Measurements from ENCODE around the gene BNIPL. TPM values are rescaled to one million over a fixed set of nuclear protein-coding genes. Genes with fewer than 3 reads are reported as not detected.

BNIPL gene
- total and polyA plus RNA-seq, 2 of the 13 experiments (the other 11 are each of a cell fraction or from before 2014, with no cell fraction given), result 0.40 to 1.1 TPM

GRCh38 chr1:151008244-151009205 is 27.9 kb upstream of the BNIPL start, which contains the start of gene PRUNE1 (continued):
- TF ChIP-seq ZSCAN25 (CRISPR knock-in tag; IDR thresholded peaks at IDR 0.05), result peak; percentile 48; the same call in 1 of the 2 replicates
- no peak for TF ChIP-seq ZNF616 (CRISPR knock-in tag; IDR thresholded peaks at IDR 0.05; ENCODE audit: low read depth)
- no peak for TF ChIP-seq ZNF512 (CRISPR knock-in tag; IDR thresholded peaks at IDR 0.05)
- TF ChIP-seq, protein P1, sequence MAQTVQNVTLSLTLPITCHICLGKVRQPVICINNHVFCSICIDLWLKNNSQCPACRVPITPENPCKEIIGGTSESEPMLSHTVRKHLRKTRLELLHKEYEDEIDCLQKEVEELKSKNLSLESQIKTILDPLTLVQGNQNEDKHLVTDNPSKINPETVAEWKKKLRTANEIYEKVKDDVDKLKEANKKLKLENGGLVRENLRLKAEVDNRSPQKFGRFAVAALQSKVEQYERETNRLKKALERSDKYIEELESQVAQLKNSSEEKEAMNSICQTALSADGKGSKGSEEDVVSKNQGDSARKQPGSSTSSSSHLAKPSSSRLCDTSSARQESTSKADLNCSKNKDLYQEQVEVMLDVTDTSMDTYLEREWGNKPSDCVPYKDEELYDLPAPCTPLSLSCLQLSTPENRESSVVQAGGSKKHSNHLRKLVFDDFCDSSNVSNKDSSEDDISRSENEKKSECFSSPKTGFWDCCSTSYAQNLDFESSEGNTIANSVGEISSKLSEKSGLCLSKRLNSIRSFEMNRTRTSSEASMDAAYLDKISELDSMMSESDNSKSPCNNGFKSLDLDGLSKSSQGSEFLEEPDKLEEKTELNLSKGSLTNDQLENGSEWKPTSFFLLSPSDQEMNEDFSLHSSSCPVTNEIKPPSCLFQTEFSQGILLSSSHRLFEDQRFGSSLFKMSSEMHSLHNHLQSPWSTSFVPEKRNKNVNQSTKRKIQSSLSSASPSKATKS (CRISPR knock-in tag; IDR thresholded peaks at IDR 0.05), result no peak
- no peak for TF ChIP-seq ZNF552 (CRISPR knock-in tag; IDR thresholded peaks at IDR 0.05; ENCODE audit: borderline replicate concordance)
- TF ChIP-seq ZNF782 (CRISPR knock-in tag; IDR thresholded peaks at IDR 0.05; ENCODE audit: borderline replicate concordance), result peak; percentile 53; the same call in 1 of the 2 replicates
- no peak for TF ChIP-seq MAFG (CRISPR knock-in tag; IDR thresholded peaks at IDR 0.05)
- TF ChIP-seq TSC22D2 (CRISPR knock-in tag; IDR thresholded peaks at IDR 0.05; ENCODE audit: borderline replicate concordance), result no peak
- TF ChIP-seq ZNF18 (CRISPR knock-in tag; IDR thresholded peaks at IDR 0.05; ENCODE audit: insufficient replicate concordance), result peak; percentile 79
- peak; percentile 15; the same call in 1 of the 2 replicates for TF ChIP-seq ZNF768 (CRISPR knock-in tag; IDR thresholded peaks at IDR 0.05)
- no peak; the same call in 1 of the 2 replicates for TF ChIP-seq XBP1 (CRISPR knock-in tag; IDR thresholded peaks at IDR 0.05)
- TF ChIP-seq CREM (IDR thresholded peaks at IDR 0.05), result peak; percentile 71
- no peak for TF ChIP-seq CREM (CRISPR knock-in tag; IDR thresholded peaks at IDR 0.05)
- TF ChIP-seq IKZF5 (CRISPR knock-in tag; IDR thresholded peaks at IDR 0.05), result peak; percentile 55
- TF ChIP-seq TP53 (CRISPR knock-in tag; conservative IDR thresholded peaks at IDR 0.05), result peak; percentile 67; the same call in 1 of the 2 replicates
- TF ChIP-seq ZBTB39 (CRISPR knock-in tag; IDR thresholded peaks at IDR 0.05), result 0 out of 2 replicates have a peak, but pooled peaks have one; percentile 68
- peak; percentile 70; the same call in 1 of the 2 replicates for TF ChIP-seq GFI1 (CRISPR knock-in tag; IDR thresholded peaks at IDR 0.05; ENCODE audit: borderline replicate concordance)
- no peak for TF ChIP-seq ZNF251 (CRISPR knock-in tag; IDR thresholded peaks at IDR 0.05)
